MCF 10A (cell line): ENCODE measurements around the gene PCGF2. TPM values are rescaled to one million over a fixed set of nuclear protein-coding genes. Genes with fewer than 3 reads are reported as not detected.
A peak's percentile ranks its signal among the peaks of the same experiment; 100 is the strongest.

ENCODE experiments used
- BruUV-seq: library from RNA; stranded (reverse); fragments of 400-500 nt; replicated peaks from 2 replicates; lab custom pipeline; 2021; lab: Mats Ljungman, UMichigan
- CTCF ChIA-PET: fragments of 300-600 bp; sonication (Branson Sonifier 250); formaldehyde crosslinking; extraction: SDS; loops from one replicate; lab custom pipeline; 2021; ENCODE audit warnings: antibody characterized with exemption, inconsistent platforms; lab: Yijun Ruan, JAX
- POLR2A ChIA-PET: fragments of 300-600, 350-650 bp; sonication (Branson Sonifier 250); formaldehyde crosslinking; extraction: SDS; loops from one replicate; lab custom pipeline; 2020; ENCODE audit warnings: antibody characterized with exemption, inconsistent platforms; lab: Yijun Ruan, JAX
- DNase-seq: peaks from one replicate; pipeline ENCODE4 v3.0.0-alpha.2; 2018; ENCODE audit not compliant: unreplicated experiment
- H3K27ac Mint-ChIP-seq: one replicate; pipeline ENCODE4 v1.8.0; 2022; ENCODE audit warnings: mild to moderate bottlenecking, low read depth, mixed read lengths; ENCODE audit not compliant: unreplicated experiment
- H3K27me3 Mint-ChIP-seq: one replicate; pipeline ENCODE4 v1.8.0; 2022; ENCODE audit warnings: mixed read lengths; ENCODE audit not compliant: insufficient read depth, unreplicated experiment
- H3K36me3 Mint-ChIP-seq: one replicate; pipeline ENCODE4 v1.8.0; 2022; ENCODE audit warnings: mild to moderate bottlenecking, moderate library complexity, mixed read lengths; ENCODE audit not compliant: insufficient read depth, unreplicated experiment
- H3K4me1 Mint-ChIP-seq: one replicate; pipeline ENCODE4 v1.8.0; 2022; ENCODE audit warnings: mixed read lengths; ENCODE audit not compliant: insufficient read depth, unreplicated experiment
- H3K4me3 Mint-ChIP-seq: one replicate; pipeline ENCODE4 v1.8.0; 2022; ENCODE audit warnings: mild to moderate bottlenecking, moderate library complexity, mixed read lengths; ENCODE audit not compliant: unreplicated experiment
- H3K9me3 Mint-ChIP-seq: one replicate; pipeline ENCODE4 v1.8.0; 2022; ENCODE audit warnings: mixed read lengths; ENCODE audit not compliant: unreplicated experiment
- intact Hi-C: fragments of 100-400 bp; cut with micrococcal nuclease; formaldehyde crosslinking; loops from 2 replicates; pipeline ENCODE4 v1.14.1; 2022
- total RNA-seq: library from RNA; stranded (reverse); gene quantifications from 2 replicates; pipeline ENCODE4 v1.2.3, GENCODE V29; 2022
- TF ChIP-seq, protein P1 (sequence below): fragments of 200-600 bp; IDR thresholded peaks from one replicate; pipeline ENCODE4 v1.8.0; 2022; ENCODE audit warnings: antibody characterized with exemption, mild to moderate bottlenecking; ENCODE audit not compliant: unreplicated experiment

The PCGF2 gene
- total RNA-seq, 1 experiment from 2014 or later, result 32.6 TPM

DNA sequence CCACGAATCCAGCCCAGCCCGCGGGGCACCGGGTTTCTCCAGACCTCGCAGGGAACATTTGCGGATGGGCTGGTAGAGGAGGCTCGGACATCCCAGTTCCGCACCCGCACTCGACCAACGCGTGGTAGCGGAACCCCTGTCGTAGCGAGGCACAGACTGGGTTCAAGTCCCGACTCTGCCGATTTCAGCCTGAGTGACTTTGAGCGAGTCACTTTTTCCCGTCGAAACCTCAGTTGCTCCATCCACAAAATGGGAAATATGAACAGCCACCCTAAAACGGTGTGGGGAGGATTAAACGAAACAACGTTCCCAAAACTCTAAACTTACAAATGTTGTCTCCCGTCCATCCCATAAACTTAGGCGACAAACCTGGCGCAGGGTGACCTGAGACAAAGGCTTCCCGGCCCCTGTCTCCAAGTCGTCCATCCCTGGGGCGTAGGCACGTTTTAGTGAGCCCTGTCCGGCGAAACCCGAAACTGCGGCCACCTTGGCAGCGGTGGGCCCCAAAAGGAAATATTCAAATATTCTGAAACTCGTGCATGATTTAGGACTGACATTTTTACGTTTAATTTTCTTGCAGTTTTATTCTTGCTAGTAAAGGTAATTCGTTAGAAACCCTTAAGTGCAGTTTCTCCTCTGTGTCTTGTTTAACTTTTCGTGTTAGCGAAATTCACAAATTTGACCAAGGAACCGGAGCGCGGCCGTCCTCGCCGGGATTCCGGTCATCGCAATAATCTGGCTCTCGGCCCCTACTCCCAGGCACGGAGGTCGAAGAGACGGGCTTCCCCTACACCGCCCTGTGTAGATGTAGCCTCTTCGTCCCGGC, 45.0 kb downstream of the PCGF2 start:
- ChIA-PET POLR2A (interaction anchor here (0.6 to 4.6 kb wide), 11 partner anchors 25 to 698 kb away, joined by 3 to 39 read pairs (median 4); partner anchors contain the start of genes CISD3, EPOP, FBXL20 and PSMB3), CTCF (interaction anchor here (0.6 kb wide), 1 partner anchor 1026 kb away, joined by 3 read pairs; no protein-coding TSS in a partner anchor)
- H3K27me3 Mint-ChIP-seq, result peaks cover 2% of the 10 kb centered on the region
- DNase-seq, result peak; percentile 36
- H3K36me3 Mint-ChIP-seq, result peaks cover 22% of the 10 kb centered on the region
- peaks cover 17% of the 10 kb centered on the region for H3K4me1 Mint-ChIP-seq
- no peaks in the 10 kb centered on the region for H3K9me3 Mint-ChIP-seq
- TF ChIP-seq, protein P1, sequence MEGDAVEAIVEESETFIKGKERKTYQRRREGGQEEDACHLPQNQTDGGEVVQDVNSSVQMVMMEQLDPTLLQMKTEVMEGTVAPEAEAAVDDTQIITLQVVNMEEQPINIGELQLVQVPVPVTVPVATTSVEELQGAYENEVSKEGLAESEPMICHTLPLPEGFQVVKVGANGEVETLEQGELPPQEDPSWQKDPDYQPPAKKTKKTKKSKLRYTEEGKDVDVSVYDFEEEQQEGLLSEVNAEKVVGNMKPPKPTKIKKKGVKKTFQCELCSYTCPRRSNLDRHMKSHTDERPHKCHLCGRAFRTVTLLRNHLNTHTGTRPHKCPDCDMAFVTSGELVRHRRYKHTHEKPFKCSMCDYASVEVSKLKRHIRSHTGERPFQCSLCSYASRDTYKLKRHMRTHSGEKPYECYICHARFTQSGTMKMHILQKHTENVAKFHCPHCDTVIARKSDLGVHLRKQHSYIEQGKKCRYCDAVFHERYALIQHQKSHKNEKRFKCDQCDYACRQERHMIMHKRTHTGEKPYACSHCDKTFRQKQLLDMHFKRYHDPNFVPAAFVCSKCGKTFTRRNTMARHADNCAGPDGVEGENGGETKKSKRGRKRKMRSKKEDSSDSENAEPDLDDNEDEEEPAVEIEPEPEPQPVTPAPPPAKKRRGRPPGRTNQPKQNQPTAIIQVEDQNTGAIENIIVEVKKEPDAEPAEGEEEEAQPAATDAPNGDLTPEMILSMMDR, result no peak
- H3K4me3 Mint-ChIP-seq, result peak overlapping the region; percentile 99
- no TSS peak for BruUV-seq
- H3K27ac Mint-ChIP-seq, result peak overlapping the region; percentile 90
- intact Hi-C loops, result loop anchor here (2.0 to 10.0 kb wide), 2 partner anchors 26 to 52 kb away; partner anchors contain the start of gene PSMB3

DNA sequence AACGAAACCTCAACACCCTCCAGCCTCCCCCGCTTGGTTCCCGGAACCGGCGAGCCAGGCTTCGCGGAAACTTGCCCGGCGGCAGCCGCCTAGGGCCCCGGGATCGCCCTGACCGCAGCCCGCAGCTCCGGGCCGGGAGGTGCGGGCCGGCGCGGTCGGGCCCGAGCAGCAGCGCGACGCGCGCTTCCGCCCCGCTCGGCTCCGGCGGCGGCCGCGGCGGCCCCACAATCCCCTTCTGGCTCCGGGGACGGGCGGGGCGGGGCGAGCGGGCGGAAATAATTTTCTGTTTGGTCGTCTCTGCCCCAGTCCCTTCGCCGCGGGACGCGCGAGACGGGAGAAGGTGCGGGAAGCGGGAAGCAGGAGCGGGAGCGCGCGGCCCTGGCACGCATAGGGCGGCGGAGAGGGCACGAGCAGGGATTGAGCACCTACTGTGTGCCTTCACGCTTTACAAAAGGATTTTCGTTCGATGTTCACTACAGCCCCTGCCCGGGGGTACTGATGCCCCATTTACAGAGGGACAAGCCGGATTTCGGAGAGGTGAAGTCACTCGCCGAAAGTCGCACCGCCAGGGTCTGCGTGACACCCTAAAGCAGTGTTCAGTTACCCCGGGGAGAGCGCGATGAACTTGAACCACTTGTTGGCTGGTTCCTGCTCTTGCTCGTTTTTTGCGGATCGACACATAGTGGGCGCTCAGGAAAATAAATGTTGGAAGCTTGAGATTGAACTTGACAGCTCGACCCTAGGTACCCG, 45.8 kb downstream of the PCGF2 start:
- CTCF ChIA-PET, result interaction anchor here (0.6 to 0.7 kb wide), 2 partner anchors 288 to 1027 kb away, joined by 3 read pairs; no protein-coding TSS in a partner anchor
- no peaks in the 10 kb centered on the region for H3K9me3 Mint-ChIP-seq
- TF ChIP-seq, protein P1, result no peak
- peaks cover 17% of the 10 kb centered on the region for H3K4me1 Mint-ChIP-seq
- peak; percentile 88 for DNase-seq
- intact Hi-C loops, result loop anchor here (2.0 to 10.0 kb wide), 2 partner anchors 26 to 52 kb away; partner anchors contain the start of gene PSMB3
- peak overlapping the region; percentile 99 for H3K4me3 Mint-ChIP-seq
- peaks cover 9% of the 10 kb centered on the region for H3K27me3 Mint-ChIP-seq
- peak overlapping the region; percentile 75 for H3K27ac Mint-ChIP-seq
- POLR2A ChIA-PET, result interaction anchor here (0.6 to 4.6 kb wide), 14 partner anchors 20 to 699 kb away, joined by 3 to 39 read pairs (median 4); partner anchors contain the start of genes CISD3, EPOP, FBXL20 and LASP1
- TSS peak; percentile 50 for BruUV-seq
- H3K36me3 Mint-ChIP-seq, result peaks cover 22% of the 10 kb centered on the region

DNA sequence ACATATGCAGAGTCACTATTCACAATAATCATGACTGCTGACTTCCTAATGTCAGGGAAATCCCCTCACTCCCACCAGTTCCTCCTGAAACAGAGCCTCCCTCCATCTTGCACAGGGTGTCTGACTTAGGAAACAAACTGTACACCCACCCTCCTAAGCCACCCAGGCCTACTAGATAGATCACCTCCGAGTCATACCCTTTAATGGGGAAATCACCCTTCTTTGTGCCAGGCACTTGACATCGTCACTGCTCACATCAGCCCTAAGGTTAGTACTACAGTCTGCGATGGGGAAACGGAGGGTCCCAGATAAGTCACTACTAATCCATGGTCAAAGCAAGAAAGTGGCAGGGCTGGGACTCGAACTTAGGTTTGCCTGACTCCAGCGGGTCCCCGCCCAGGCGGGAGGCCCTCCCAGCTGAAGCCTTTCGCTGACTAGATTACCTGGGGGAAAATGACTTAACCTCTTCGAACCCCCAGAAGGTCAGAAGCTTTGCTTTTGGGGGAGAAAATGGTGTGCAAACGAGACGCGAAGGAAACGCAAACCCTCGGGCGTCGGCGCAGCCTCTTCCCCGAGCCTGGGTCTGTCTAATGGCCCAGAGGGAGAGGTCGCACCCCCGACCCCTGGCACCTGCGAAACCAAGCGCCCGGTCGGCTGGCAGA, 46.5 kb downstream of the PCGF2 start:
- TSS peak; percentile 26 for BruUV-seq
- intact Hi-C loops, result loop anchor here (2.0 to 10.0 kb wide), 2 partner anchors 25 to 53 kb away; partner anchors contain the start of gene PSMB3
- CTCF ChIA-PET, result interaction anchor here (0.7 kb wide), 2 partner anchors 287 to 357 kb away, joined by 3 read pairs; no protein-coding TSS in a partner anchor
- H3K27ac Mint-ChIP-seq, result peak overlapping the region; percentile 75
- peak; percentile 35 for DNase-seq
- no peaks in the 10 kb centered on the region for H3K9me3 Mint-ChIP-seq
- H3K36me3 Mint-ChIP-seq, result peaks cover 18% of the 10 kb centered on the region
- peaks cover 17% of the 10 kb centered on the region for H3K27me3 Mint-ChIP-seq
- peaks cover 11% of the 10 kb centered on the region for H3K4me1 Mint-ChIP-seq
- POLR2A ChIA-PET, result interaction anchor here (0.6 to 4.6 kb wide), 9 partner anchors 16 to 168 kb away, joined by 3 to 39 read pairs (median 5); partner anchors contain the start of genes CISD3, EPOP, LASP1 and PSMB3
- TF ChIP-seq, protein P1, result no peak
- H3K4me3 Mint-ChIP-seq, result peak overlapping the region; percentile 99
